Right lung (tissue), 5 donors: ENCODE data around the gene TEDC1. TPM values are rescaled to one million over a fixed set of nuclear protein-coding genes. Genes with fewer than 3 reads are reported as not detected.

Experiments used
- DNase-seq, 2 donors: peaks; one replicate each; pipeline ENCODE4 v3.0.0-alpha.2; 2013
- polyA plus RNA-seq, 5 donors: library from polyadenylated mRNA; unstranded; fragments of 120-200 nt; gene quantifications; one replicate each; pipeline versions ENCODE4 v1.2.1 to v1.2.3, GENCODE V29; 2013; ENCODE audit warnings: inconsistent platforms in 1 of 5, low replicate concordance in 1 of 5; ENCODE audit not compliant: insufficient read length in 5 of 5, insufficient read depth in 1 of 5

The TEDC1 gene
- polyA plus RNA-seq, 5 donors: 5.6 to 11.7 (median 8.2) TPM

DNA sequence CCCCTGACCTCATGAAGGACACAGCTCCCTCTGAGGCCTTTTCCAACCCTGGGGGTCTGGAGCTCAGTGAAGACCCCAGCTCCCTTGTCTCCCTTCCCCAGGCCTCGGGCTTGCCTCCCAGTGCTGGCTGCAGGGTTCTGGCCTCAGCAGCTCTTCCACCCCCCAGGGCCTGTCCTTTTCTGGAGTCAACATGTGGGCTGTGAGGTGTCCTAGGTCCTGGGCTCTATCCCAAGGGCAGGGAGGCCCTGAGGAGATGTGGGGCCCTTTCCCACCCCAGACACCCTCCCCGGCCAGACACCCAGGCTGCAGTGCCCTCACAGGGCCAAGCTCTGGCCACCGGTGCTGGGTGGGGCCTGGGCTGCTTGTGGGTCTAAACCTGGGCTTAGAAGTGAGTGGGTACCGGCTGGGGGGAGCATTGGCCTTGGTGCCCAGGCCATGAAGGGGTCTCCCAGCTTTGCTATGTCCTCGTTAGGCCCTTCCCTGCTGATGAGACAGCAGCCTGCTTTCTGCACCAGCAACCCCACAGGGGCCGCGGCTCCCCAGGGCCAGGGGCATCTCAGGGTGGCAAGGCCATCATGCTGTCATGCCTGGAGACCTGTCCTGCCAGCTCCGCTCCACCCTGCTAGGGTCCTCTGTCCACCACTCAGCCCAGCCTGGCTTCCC lies 19.1 kb upstream of the TEDC1 start:
- DNase-seq: no peak

GRCh38 chr14:105472486-105472991 lies 18.5 kb upstream of the TEDC1 start:
- no peak for DNase-seq

GRCh38 chr14:105473033-105473676 lies 17.9 kb upstream of the TEDC1 start:
- no peak for DNase-seq

GRCh38 chr14:105473677-105474482 lies 17.2 kb upstream of the TEDC1 start:
- DNase-seq: peak; percentile 93 to 94

DNA sequence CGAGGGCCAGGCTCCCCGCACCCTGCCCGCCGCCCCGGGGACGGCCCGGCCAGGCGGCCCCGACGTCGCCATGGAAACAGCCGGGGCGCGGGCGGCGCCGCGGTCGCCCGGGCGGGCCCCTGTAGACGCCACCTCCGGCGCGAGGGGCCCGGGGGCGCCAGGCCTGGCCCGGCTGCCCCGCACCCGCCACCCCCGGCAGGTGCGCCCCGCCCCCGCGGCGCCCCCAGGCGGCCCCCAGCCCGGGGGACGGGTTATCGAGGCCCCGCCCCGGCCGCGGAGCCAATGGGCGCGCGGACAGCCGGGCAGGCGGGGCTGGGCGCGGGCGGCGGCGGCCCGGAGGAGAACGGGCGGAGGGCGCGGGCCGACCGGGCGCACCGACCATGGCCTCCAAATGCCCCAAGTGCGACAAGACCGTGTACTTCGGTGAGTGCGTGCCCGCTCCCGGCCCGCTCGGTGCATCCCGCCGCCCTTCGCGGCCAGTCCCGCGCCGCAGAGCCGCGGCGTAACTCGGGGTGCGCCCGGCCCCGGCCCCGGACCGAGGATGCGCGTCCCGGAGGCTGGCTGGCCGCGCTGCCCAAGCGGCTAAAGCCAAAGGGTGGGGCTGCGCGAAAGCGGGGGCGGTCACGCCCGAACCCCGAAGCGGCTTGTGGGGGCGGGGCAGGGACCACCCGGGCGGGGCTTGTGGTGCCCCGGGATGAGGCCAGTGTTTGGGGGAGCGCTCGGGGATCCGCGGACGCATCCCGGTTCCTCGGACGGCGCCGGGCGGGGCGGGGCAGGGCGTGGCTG lies 16.4 kb upstream of the TEDC1 start, which contains the start of gene CRIP2:
Gene CRIP2 (plus strand): TSS at position 339 of the 786 bp plus-strand sequence. CDS start 42 bp downstream, at position 381.
- DNase-seq: peak in 1 of 2 donors; percentile 67

- DNase-seq: peak; percentile 75 to 76
Measured at GRCh38 chr14:105475269-105476096, 15.6 kb upstream of the TEDC1 start.

- peak in 1 of 2 donors; percentile 53 for DNase-seq
Measured at GRCh38 chr14:105476097-105476830, 14.8 kb upstream of the TEDC1 start.

DNA sequence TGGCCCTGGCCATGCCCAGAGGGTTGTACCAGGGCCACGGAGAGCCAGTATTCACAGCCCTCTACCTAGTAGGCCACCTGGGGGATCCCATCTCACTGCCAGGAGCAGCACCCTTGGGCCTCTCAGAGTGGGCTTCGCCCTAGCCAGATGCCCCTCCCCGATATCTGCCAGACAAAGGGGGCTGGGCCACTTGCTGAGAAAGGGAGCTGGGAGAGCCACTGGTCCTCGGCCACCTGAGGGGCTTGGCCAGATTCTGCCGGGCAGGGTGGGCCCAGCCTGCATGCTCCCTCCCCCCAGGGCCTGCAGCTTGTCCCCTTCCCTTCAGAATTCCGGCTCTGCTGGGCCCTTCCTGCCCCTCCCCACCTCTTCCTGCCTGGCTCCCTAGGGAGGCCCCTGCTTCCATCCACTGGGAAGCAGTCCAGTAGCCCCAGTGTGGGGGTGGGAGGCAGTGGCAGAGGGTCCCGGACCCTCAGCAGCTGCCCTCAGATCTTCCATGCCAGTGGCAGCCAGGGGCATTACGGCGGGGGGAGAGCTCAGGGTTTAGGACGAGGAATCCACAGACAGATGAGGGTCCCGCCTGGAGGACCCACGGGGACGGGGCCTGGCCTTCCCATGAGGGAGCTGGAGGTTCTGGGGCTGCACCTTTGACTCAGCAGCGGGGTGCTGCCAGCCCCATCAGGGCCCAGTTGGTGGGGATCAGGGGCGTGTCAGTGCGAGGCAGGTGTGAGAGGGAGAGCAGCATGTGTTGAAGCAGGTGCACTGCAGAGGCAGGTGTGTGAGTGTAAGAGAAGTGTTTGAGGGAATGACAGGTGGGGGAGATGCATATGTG lies 14.0 kb upstream of the TEDC1 start:
- DNase-seq: no peak

GRCh38 chr14:105477660-105478397 lies 13.2 kb upstream of the TEDC1 start:
- DNase-seq: no peak

- no peak for DNase-seq
Measured at GRCh38 chr14:105478398-105479251, 12.4 kb upstream of the TEDC1 start.

DNA sequence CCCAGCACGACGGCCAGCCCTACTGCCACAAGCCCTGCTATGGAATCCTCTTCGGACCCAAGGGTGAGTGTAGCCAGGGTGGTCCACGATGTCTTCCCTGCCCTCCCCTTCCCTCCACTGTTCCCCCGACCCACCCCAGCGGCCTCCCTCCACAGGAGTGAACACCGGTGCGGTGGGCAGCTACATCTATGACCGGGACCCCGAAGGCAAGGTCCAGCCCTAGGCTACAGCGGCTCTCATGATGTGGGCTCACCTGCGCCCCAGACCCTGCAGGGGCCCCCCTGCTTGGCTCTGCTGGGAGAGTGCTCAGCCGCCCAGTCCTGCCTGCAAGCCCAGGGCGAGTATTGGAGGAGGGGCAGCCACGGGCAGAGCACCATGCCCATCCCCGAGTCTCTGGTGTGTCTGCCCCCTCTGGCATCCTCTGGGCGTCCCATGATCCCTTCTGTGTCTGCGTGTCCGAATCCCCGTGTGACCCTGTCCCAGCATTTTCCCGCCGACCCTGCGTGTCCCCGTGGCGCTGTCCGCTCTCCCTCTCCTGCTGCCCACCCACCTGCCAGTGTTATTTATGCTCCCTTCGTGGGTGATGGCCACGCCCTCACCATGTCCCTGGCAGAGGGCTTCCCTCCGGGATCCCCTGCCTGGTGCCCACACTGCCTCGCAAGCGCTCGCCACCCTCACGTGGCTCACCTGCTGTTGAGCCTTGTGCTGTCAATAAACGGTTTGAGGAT lies 11.5 kb upstream of the TEDC1 start:
- no peak for DNase-seq

- DNase-seq: no peak
Measured at GRCh38 chr14:105480199-105480746, 10.8 kb upstream of the TEDC1 start.

- peak; percentile 93 to 94 for DNase-seq
Measured at GRCh38 chr14:105480807-105481801, 9.9 kb upstream of the TEDC1 start.

GRCh38 chr14:105481886-105482457 lies 9.1 kb upstream of the TEDC1 start:
- DNase-seq: peak; percentile 97
